Measurements from ENCODE around the gene BTBD1. TPM values are rescaled to one million over a fixed set of nuclear protein-coding genes. Genes with fewer than 3 reads are reported as not detected.

Gene BTBD1
- polyA plus RNA-seq, 4 donors: 30.1 to 66.5 (median 35.2) TPM

DNA sequence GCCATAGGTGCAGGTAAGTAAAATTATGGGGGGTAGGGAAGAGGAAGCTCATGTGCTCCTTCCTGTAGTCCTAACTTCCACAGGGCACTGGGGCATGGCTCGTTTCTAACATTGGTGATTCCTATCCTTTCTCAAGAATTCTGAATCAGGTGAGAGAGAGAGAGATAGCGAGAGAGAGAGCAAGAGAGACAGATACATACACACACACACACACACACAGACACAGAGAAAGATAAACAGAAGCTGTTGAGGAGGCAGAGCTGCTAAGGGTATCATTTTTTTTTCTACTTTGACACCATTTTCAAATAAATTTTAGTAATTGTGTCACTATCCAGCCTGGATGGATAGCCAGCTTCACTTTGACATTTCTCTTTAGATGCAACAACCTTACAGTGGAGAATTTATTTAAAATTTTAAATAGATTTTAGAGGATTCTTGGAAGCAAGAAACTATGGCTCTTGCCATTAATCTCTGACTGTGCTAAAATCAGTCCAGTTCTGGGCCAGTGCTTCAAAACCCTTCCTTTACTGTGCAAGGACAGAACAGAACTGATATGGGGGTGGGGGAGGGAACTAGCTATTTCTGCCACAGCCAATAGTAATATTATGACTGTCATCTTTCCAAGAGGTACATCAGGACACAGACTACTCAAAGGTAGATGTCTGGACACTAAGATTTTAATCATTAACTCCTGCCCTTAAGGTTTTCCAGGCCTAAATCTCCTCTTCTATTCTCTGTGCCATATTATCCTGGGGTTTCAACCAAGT is 95.7 kb downstream of the BTBD1 start:
- Histone ChIP-seq H3K4me3 (ENCODE audit: low read depth in 1 of 3, low read length in 3 of 3) (no peak overlapping the region), H3K9me3 (ENCODE audit: control insufficient read depth in 2 of 2, insufficient read depth in 1 of 2, low read depth in 1 of 2, low read length in 1 of 2) (no peaks in the 10 kb centered on the region), H3K27me3 (ENCODE audit: control insufficient read depth in 3 of 3, insufficient read depth in 3 of 3, low read length in 3 of 3) (no peaks in the 10 kb centered on the region), H3K27ac (ENCODE audit: low read depth in 1 of 3, low read length in 2 of 3) (no peak overlapping the region), H3K4me1 (ENCODE audit: control insufficient read depth in 3 of 3, insufficient read depth in 2 of 3, low read depth in 1 of 3, low read length in 2 of 3) (no peaks in the 10 kb centered on the region), H3K36me3 (ENCODE audit: control insufficient read depth in 3 of 3, insufficient read depth in 2 of 3, low read depth in 1 of 3, low read length in 3 of 3) (no peaks in the 10 kb centered on the region)
- 68 to 89% (median 79%) methylated on average over 2 of the region's 2 CpGs for WGBS, 3 donors
- FAIRE-seq (no peak), DNase-seq (no peak)

DNA sequence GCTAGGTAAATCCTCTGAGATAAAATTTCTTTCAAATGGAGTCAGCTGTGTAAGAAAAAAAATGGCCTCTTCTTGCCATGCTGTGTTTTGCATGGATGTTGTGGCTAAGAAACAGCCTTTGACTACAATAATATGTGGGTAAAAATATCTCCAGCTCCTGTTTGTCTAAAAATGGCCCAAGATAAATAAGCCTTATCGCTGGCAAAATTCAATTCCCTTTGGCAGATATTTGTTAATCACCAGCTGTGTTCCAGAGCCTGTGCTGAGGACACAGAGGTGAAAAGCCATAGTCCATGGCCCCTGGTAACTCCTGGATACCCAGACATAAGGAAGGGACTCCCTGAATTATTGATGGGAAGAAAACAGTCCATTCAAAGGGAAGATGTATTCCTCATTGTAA is 96.4 kb downstream of the BTBD1 start:
- 40 to 69% (median 56%) methylated on average over 1 of the region's 1 CpG for WGBS, 3 donors

GRCh38 chr15:82970078-82970686 is 96.9 kb downstream of the BTBD1 start:
- Histone ChIP-seq H3K4me1 (ENCODE audit: control insufficient read depth in 3 of 3, insufficient read depth in 2 of 3, low read depth in 1 of 3, low read length in 2 of 3) (no peaks in the 10 kb centered on the region), H3K27ac (ENCODE audit: low read depth in 1 of 3, low read length in 2 of 3) (no peak overlapping the region), H3K36me3 (ENCODE audit: control insufficient read depth in 3 of 3, insufficient read depth in 2 of 3, low read depth in 1 of 3, low read length in 3 of 3) (no peaks in the 10 kb centered on the region), H3K4me3 (ENCODE audit: low read depth in 1 of 3, low read length in 3 of 3) (no peak overlapping the region), H3K27me3 (ENCODE audit: control insufficient read depth in 3 of 3, insufficient read depth in 3 of 3, low read length in 3 of 3) (no peaks in the 10 kb centered on the region), H3K9me3 (ENCODE audit: control insufficient read depth in 2 of 2, insufficient read depth in 1 of 2, low read depth in 1 of 2, low read length in 1 of 2) (no peaks in the 10 kb centered on the region)
- 36 to 49% (median 43%) methylated on average over 3 of the region's 3 CpGs for WGBS, 3 donors
- FAIRE-seq: no peak
- no peak for DNase-seq

More for the DNA sequence above, 96.4 kb downstream of the BTBD1 start:
- FAIRE-seq (no peak), DNase-seq (no peak)
- no peaks in the 10 kb centered on the region for H3K9me3 ChIP-seq (ENCODE audit: control insufficient read depth in 2 of 2, insufficient read depth in 1 of 2, low read depth in 1 of 2, low read length in 1 of 2)
- H3K36me3 ChIP-seq (ENCODE audit: control insufficient read depth in 3 of 3, insufficient read depth in 2 of 3, low read depth in 1 of 3, low read length in 3 of 3): no peaks in the 10 kb centered on the region
- H3K4me3 ChIP-seq (ENCODE audit: low read depth in 1 of 3, low read length in 3 of 3): no peak overlapping the region
- no peaks in the 10 kb centered on the region for H3K4me1 ChIP-seq (ENCODE audit: control insufficient read depth in 3 of 3, insufficient read depth in 2 of 3, low read depth in 1 of 3, low read length in 2 of 3)
- no peaks in the 10 kb centered on the region for H3K27me3 ChIP-seq (ENCODE audit: control insufficient read depth in 3 of 3, insufficient read depth in 3 of 3, low read length in 3 of 3)
- no peak overlapping the region for H3K27ac ChIP-seq (ENCODE audit: low read depth in 1 of 3, low read length in 2 of 3)

DNA sequence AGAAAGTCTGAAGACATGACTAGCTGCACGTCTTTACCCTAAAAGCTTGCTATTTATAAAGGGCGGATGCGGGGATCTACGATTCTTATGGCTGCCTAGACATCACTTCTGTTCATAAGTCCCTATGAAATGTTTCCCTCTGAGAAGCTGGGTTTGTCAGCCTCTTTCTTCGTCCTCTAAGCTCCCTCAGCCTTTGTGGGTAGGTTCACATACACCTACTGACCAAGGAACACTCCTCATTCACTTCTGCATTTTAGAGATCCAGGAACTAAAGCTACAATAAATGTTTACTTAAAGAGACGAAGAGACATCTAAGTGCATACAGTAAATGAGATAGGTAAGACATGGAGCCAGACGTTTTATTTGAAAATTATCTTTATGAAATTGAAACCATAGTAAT is 97.7 kb downstream of the BTBD1 start:
- WGBS, 3 donors: 72 to 79% (median 75%) methylated on average over 7 of the region's 7 CpGs
- Histone ChIP-seq H3K27me3 (ENCODE audit: control insufficient read depth in 3 of 3, insufficient read depth in 3 of 3, low read length in 3 of 3) (no peaks in the 10 kb centered on the region), H3K27ac (ENCODE audit: low read depth in 1 of 3, low read length in 2 of 3) (no peak overlapping the region), H3K4me1 (ENCODE audit: control insufficient read depth in 3 of 3, insufficient read depth in 2 of 3, low read depth in 1 of 3, low read length in 2 of 3) (no peaks in the 10 kb centered on the region), H3K36me3 (ENCODE audit: control insufficient read depth in 3 of 3, insufficient read depth in 2 of 3, low read depth in 1 of 3, low read length in 3 of 3) (no peaks in the 10 kb centered on the region), H3K4me3 (ENCODE audit: low read depth in 1 of 3, low read length in 3 of 3) (no peak overlapping the region), H3K9me3 (ENCODE audit: control insufficient read depth in 2 of 2, insufficient read depth in 1 of 2, low read depth in 1 of 2, low read length in 1 of 2) (no peaks in the 10 kb centered on the region)
- no peak for FAIRE-seq
- DNase-seq: no peak

- H3K9me3 ChIP-seq (ENCODE audit: control insufficient read depth in 2 of 2, insufficient read depth in 1 of 2, low read depth in 1 of 2, low read length in 1 of 2): no peaks in the 10 kb centered on the region
- no peak for FAIRE-seq
- H3K36me3 ChIP-seq (ENCODE audit: control insufficient read depth in 3 of 3, insufficient read depth in 2 of 3, low read depth in 1 of 3, low read length in 3 of 3): no peaks in the 10 kb centered on the region
- DNase-seq: no peak
- H3K27ac ChIP-seq (ENCODE audit: low read depth in 1 of 3, low read length in 2 of 3): no peak overlapping the region
- WGBS, 3 donors: 87 to 92% (median 90%) methylated on average over 4 of the region's 4 CpGs
- H3K27me3 ChIP-seq (ENCODE audit: control insufficient read depth in 3 of 3, insufficient read depth in 3 of 3, low read length in 3 of 3): no peaks in the 10 kb centered on the region
- H3K4me1 ChIP-seq (ENCODE audit: control insufficient read depth in 3 of 3, insufficient read depth in 2 of 3, low read depth in 1 of 3, low read length in 2 of 3): no peaks in the 10 kb centered on the region
- H3K4me3 ChIP-seq (ENCODE audit: low read depth in 1 of 3, low read length in 3 of 3): no peak overlapping the region
These were observed 99.0 kb downstream of the BTBD1 start for GRCh38 chr15:82968066-82968465.

- Histone ChIP-seq H3K9me3 (ENCODE audit: control insufficient read depth in 2 of 2, insufficient read depth in 1 of 2, low read depth in 1 of 2, low read length in 1 of 2) (no peaks in the 10 kb centered on the region), H3K4me1 (ENCODE audit: control insufficient read depth in 3 of 3, insufficient read depth in 2 of 3, low read depth in 1 of 3, low read length in 2 of 3) (no peaks in the 10 kb centered on the region), H3K4me3 (ENCODE audit: low read depth in 1 of 3, low read length in 3 of 3) (no peak overlapping the region), H3K36me3 (ENCODE audit: control insufficient read depth in 3 of 3, insufficient read depth in 2 of 3, low read depth in 1 of 3, low read length in 3 of 3) (no peaks in the 10 kb centered on the region), H3K27ac (ENCODE audit: low read depth in 1 of 3, low read length in 2 of 3) (no peak overlapping the region), H3K27me3 (ENCODE audit: control insufficient read depth in 3 of 3, insufficient read depth in 3 of 3, low read length in 3 of 3) (no peaks in the 10 kb centered on the region)
- FAIRE-seq: no peak
- DNase-seq: no peak
- WGBS, 3 donors: 59 to 74% (median 65%) methylated on average over 4 of the region's 4 CpGs
These were observed 100.4 kb downstream of the BTBD1 start for GRCh38 chr15:82966671-82967071.

Other genes starting within 250 kb of the BTBD1 start
- gene HOMER2, start 114.5 kb downstream of the BTBD1 start, polyA plus RNA-seq: 1 to 10 TPM; 2.2 to 5.1 (median 2.6) TPM
- 10 to 100 TPM; 18.2 to 28.8 (median 20.2) TPM for gene RAMAC, start 81.0 kb downstream of the BTBD1 start, polyA plus RNA-seq
- gene C15orf40, start 55.6 kb downstream of the BTBD1 start, polyA plus RNA-seq: 10 to 100 TPM; 21.8 to 53.5 (median 32.8) TPM
- gene TM6SF1, start 40.4 kb upstream of the BTBD1 start, polyA plus RNA-seq: 1 to 10 TPM in 2 of 4 donors, under 1 TPM in 2; 0.45 to 4.7 (median 1.3) TPM
- 10 to 100 TPM in 2 of 4 donors, 1 to 10 TPM in 1, under 1 TPM in 1; 0.22 to 17.9 (median 8.1) TPM for gene HDGFL3, start 140.6 kb upstream of the BTBD1 start, polyA plus RNA-seq
- gene BNC1, start 217.4 kb upstream of the BTBD1 start, polyA plus RNA-seq: under 1 TPM in 2 of 4 donors, not detected in 2; 0.10 to 0.13 TPM

Data from small intestine (tissue), 7 donors.